Endothelial cell of umbilical vein (primary cell): ENCODE measurements around the gene P4HA3. TPM values are rescaled to one million over a fixed set of nuclear protein-coding genes. Genes with fewer than 3 reads are reported as not detected.

Experiments used
- BruUV-seq: library from RNA; stranded (reverse); fragments of 400-500 nt; replicated peaks from 2 replicates; lab custom pipeline; 2021; lab: Mats Ljungman, UMichigan
- CTCF ChIA-PET: fragments of 300-600, 350-600 bp; sonication (Branson Sonifier 250); formaldehyde crosslinking; loops from one replicate; lab custom pipeline; 2021; ENCODE audit warnings: antibody characterized with exemption, inconsistent platforms; lab: Charles Lee
- POLR2A ChIA-PET: fragments of 300-600, 350-600 bp; sonication (Branson Sonifier 250); formaldehyde crosslinking; loops from one replicate; lab custom pipeline; 2021; ENCODE audit warnings: antibody characterized with exemption, inconsistent platforms; lab: Charles Lee
- DNase-seq: peaks from one replicate; pipeline ENCODE4 v3.0.0-alpha.2; 2011; ENCODE audit warnings: low read depth, low spot score
- FAIRE-seq: peaks from 2 replicates; lab custom pipeline; 2011; peaks lifted over from hg19 to GRCh38; lab: Jason Lieb, UNC
- H2AFZ ChIP-seq: 2 replicates; pipeline ENCODE4 v1.6.0; 2012; ENCODE audit warnings: low read depth, low read length, control low read depth, inconsistent platforms
- H3K27ac ChIP-seq: 2 replicates; pipeline ENCODE4 v1.5.1; 2011; ENCODE audit warnings: low read depth, mild to moderate bottlenecking, control low read depth, low read length, moderate library complexity; ENCODE audit not compliant: insufficient read depth
- H3K27me3 ChIP-seq, 2 experiments: 2 replicates each; pipeline versions ENCODE4 v1.6.0 to v1.6.1; 2011; ENCODE audit warnings: low read length in 2 of 2, mixed read lengths in 1 of 2; ENCODE audit not compliant: control insufficient read depth in 2 of 2, insufficient read depth in 2 of 2
- H3K36me3 ChIP-seq, 2 experiments: 2 replicates in 1 of 2; 3 replicates in 1 of 2; pipeline ENCODE4 v1.5.1; 2011; ENCODE audit warnings: low read length in 2 of 2, mild to moderate bottlenecking in 1 of 2, moderate library complexity in 1 of 2; ENCODE audit not compliant: control insufficient read depth in 2 of 2, insufficient read depth in 2 of 2; ENCODE audit errors: extremely low read depth in 1 of 2
- H3K4me1 ChIP-seq: 3 replicates; pipeline ENCODE4 v1.5.1; 2011; ENCODE audit warnings: mild to moderate bottlenecking, low read length; ENCODE audit not compliant: control insufficient read depth, insufficient read depth; ENCODE audit errors: extremely low read depth
- H3K4me2 ChIP-seq: 2 replicates; pipeline ENCODE4 v1.6.1; 2011; ENCODE audit warnings: low read length, control low read depth, mixed read lengths; ENCODE audit not compliant: insufficient read depth
- H3K4me3 ChIP-seq, 3 experiments: fragments of 200-600 bp in 1 of 3; sonication (generic), shearing (Covaris generic) in 1 of 3; replicated peaks in 1 of 3; 2 replicates each; pipeline ENCODE4 v1.5.1; 2011 to 2016; ENCODE audit warnings: control low read depth in 3 of 3, low read length in 3 of 3, mild to moderate bottlenecking in 2 of 3, inconsistent platforms in 1 of 3, low read depth in 1 of 3, moderate library complexity in 1 of 3; ENCODE audit not compliant: insufficient read depth in 1 of 3
- H3K79me2 ChIP-seq: 2 replicates; pipeline ENCODE4 v1.6.0; 2012; ENCODE audit warnings: low read length, inconsistent platforms; ENCODE audit not compliant: control insufficient read depth, insufficient read depth
- H3K9ac ChIP-seq: replicated peaks from 2 replicates; pipeline ENCODE3; 2011; ENCODE audit warnings: low read length, control low read depth; ENCODE audit not compliant: insufficient read depth; ENCODE audit errors: extremely low read depth
- H3K9me1 ChIP-seq: replicated peaks from 3 replicates; pipeline ENCODE4 v1.6.0; 2011; ENCODE audit warnings: mild to moderate bottlenecking, low read length; ENCODE audit not compliant: control insufficient read depth, insufficient read depth; ENCODE audit errors: extremely low read depth
- H3K9me3 ChIP-seq: replicated peaks from 2 replicates; pipeline ENCODE4 v1.5.1; 2012; ENCODE audit warnings: low read length, inconsistent platforms; ENCODE audit not compliant: control insufficient read depth, insufficient read depth
- H4K20me1 ChIP-seq: replicated peaks from 2 replicates; pipeline ENCODE3; 2011; ENCODE audit warnings: mild to moderate bottlenecking, low read length; ENCODE audit not compliant: control insufficient read depth, insufficient read depth; ENCODE audit errors: extremely low read depth
- EZH2 ChIP-seq: IDR thresholded peaks from 2 replicates; pipeline ENCODE4 v1.6.1; 2012; ENCODE audit warnings: borderline replicate concordance, low read depth, mild to moderate bottlenecking, moderate library complexity, low read length, inconsistent platforms; ENCODE audit not compliant: severe bottlenecking
- FOS ChIP-seq: IDR thresholded peaks from 2 replicates; pipeline ENCODE4 v1.6.1; 2011; ENCODE audit warnings: mild to moderate bottlenecking, low read length, moderate library complexity, borderline replicate concordance; ENCODE audit not compliant: insufficient read depth
- GATA2 ChIP-seq: IDR thresholded peaks from 2 replicates; pipeline ENCODE4 v1.7.0; 2011; ENCODE audit warnings: low read depth, mild to moderate bottlenecking, moderate library complexity, mixed read lengths, low read length; ENCODE audit not compliant: insufficient read length, insufficient read depth
- JUN ChIP-seq: IDR thresholded peaks from 2 replicates; pipeline ENCODE4 v1.6.1; 2011; ENCODE audit warnings: borderline replicate concordance, low read depth; ENCODE audit not compliant: insufficient read length, insufficient read depth
- MYC ChIP-seq: IDR thresholded peaks from one replicate; pipeline ENCODE4 v1.6.1; 2011; ENCODE audit warnings: mild to moderate bottlenecking, low read depth, low read length
- POLR2A ChIP-seq: IDR thresholded peaks from 2 replicates; pipeline ENCODE4 v1.6.1; 2012; ENCODE audit warnings: low read depth, mild to moderate bottlenecking, control low read depth, low read length
- POLR2AphosphoS5 ChIP-seq: IDR thresholded peaks from 2 replicates; pipeline ENCODE4 v1.6.1; 2012; ENCODE audit warnings: low read depth, mild to moderate bottlenecking, control low read depth, low read length, moderate library complexity; ENCODE audit not compliant: insufficient read depth
- dilution Hi-C: fragments of 300-500 bp; cut with MboI; formaldehyde crosslinking; loops from one replicate; pipeline ENCODE4 v1.15.0; 2019; ENCODE audit warnings: low sequenced_read_pairs; ENCODE audit not compliant: extremely low pct_ligation_motif_present
- intact Hi-C: fragments of 100-400 bp; cut with micrococcal nuclease; formaldehyde crosslinking; loops from one replicate; pipeline ENCODE4 v1.10.0; 2022
- polyA plus RNA-seq, 4 experiments: library from polyadenylated mRNA; depleted of rRNA in 3 of 4; stranded (reverse) in 3 of 4; unstranded in 1 of 4; fragments of >200 nt; gene quantifications; 2 replicates each; pipeline versions ENCODE4 v1.2.1 to v1.2.3, GENCODE V29; 2011 to 2012; ENCODE audit warnings: missing spikeins in 1 of 4
- total RNA-seq: library from RNA; stranded (reverse); gene quantifications from 2 replicates; pipeline ENCODE4 v1.2.3, GENCODE V29; 2021
- TF ChIP-seq, protein P1 (sequence below): IDR thresholded peaks from 2 replicates; pipeline ENCODE4 v1.6.1; 2011; ENCODE audit not compliant: insufficient read depth, insufficient read length
- TF ChIP-seq, protein P2 (sequence below), 2 donors: IDR thresholded peaks; 1 replicate in 1 of 2; 2 replicates in 1 of 2; pipeline ENCODE4 v1.5.1; 2011; ENCODE audit warnings: low read length in 2 of 2, mild to moderate bottlenecking in 2 of 2, moderate library complexity in 2 of 2, control low read depth in 1 of 2, inconsistent platforms in 1 of 2, low read depth in 1 of 2; ENCODE audit not compliant: insufficient read depth in 1 of 2; ENCODE audit errors: extremely low read depth in 1 of 2

The P4HA3 gene
- total and polyA plus RNA-seq, 2 donors (not counting 3 experiments of a cell fraction or from before 2014, with no cell fraction given), result 26.9 to 40.0 TPM

DNA sequence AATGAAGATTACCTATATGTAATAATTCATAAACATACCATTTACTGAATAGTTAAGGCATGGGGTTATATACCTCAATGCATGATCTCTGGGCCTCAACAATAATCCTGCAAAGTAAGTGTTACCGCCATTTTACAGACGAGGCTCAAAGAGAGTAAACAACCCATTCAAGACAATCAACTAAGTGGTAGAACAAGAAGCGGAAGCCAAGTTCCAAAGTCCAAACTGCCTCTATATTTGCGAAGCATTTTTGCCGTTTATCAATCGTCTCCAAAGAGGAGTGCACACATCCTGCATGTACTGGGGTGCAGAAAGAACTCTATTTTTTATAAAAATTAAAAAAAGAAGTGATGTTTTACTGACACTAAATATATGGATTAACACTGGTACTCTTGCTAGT, 27.5 kb upstream of the P4HA3 start:
- dilution Hi-C loops (no loop called here), intact Hi-C loops (no loop called here)
- TF ChIP-seq GATA2, result no peak
- no peak for TF ChIP-seq EZH2
- no peak for TF ChIP-seq FOS
- no peak for TF ChIP-seq MYC
- TF ChIP-seq, protein P1, sequence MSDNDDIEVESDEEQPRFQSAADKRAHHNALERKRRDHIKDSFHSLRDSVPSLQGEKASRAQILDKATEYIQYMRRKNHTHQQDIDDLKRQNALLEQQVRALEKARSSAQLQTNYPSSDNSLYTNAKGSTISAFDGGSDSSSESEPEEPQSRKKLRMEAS, result no peak
- TF ChIP-seq JUN, result no peak
- no peak for TF ChIP-seq POLR2AphosphoS5
- no peak for TF ChIP-seq POLR2A
- TF ChIP-seq, protein P2, sequence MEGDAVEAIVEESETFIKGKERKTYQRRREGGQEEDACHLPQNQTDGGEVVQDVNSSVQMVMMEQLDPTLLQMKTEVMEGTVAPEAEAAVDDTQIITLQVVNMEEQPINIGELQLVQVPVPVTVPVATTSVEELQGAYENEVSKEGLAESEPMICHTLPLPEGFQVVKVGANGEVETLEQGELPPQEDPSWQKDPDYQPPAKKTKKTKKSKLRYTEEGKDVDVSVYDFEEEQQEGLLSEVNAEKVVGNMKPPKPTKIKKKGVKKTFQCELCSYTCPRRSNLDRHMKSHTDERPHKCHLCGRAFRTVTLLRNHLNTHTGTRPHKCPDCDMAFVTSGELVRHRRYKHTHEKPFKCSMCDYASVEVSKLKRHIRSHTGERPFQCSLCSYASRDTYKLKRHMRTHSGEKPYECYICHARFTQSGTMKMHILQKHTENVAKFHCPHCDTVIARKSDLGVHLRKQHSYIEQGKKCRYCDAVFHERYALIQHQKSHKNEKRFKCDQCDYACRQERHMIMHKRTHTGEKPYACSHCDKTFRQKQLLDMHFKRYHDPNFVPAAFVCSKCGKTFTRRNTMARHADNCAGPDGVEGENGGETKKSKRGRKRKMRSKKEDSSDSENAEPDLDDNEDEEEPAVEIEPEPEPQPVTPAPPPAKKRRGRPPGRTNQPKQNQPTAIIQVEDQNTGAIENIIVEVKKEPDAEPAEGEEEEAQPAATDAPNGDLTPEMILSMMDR (IDR thresholded peaks at IDR 0.05; ENCODE audit: extremely low read depth in 1 of 2, insufficient read depth in 1 of 2, low read depth in 1 of 2, low read length in 2 of 2), result no peak
- ChIA-PET POLR2A (no interaction called here), CTCF (interaction anchor here (1.0 to 1.3 kb wide), 3 partner anchors 9 to 53 kb away, joined by 3 to 4 read pairs (median 3); no protein-coding TSS in a partner anchor)
- Histone ChIP-seq H3K4me3 (no peak overlapping the region), H3K9me1 (no peaks in the 10 kb centered on the region), H3K36me3 (peaks cover 10 to 12% of the 10 kb centered on the region in 2 experiments), H3K79me2 (no peaks in the 10 kb centered on the region), H3K9ac (no peak overlapping the region), H2AFZ (no peak overlapping the region), H4K20me1 (no peaks in the 10 kb centered on the region), H3K27ac (no peak overlapping the region), H3K4me1 (peaks cover 10% of the 10 kb centered on the region), H3K9me3 (no peaks in the 10 kb centered on the region), H3K4me2 (no peak overlapping the region), H3K27me3 (no peaks in the 10 kb centered on the region)
- DNase-seq (no peak), FAIRE-seq (no peak)
- BruUV-seq, result no TSS peak
